H1 (cell line): ENCODE data around the gene PLPPR3. TPM values are rescaled to one million over a fixed set of nuclear protein-coding genes. Genes with fewer than 3 reads are reported as not detected.

Experiments used
- CTCF ChIA-PET: fragments of 300-600 bp; sonication (Branson Sonifier 250); formaldehyde crosslinking; loops from one replicate; lab custom pipeline; 2021; ENCODE audit not compliant: partially characterized antibody; lab: Charles Lee
- POLR2A ChIA-PET: fragments of 300-600 bp; sonication (Branson Sonifier 250); formaldehyde crosslinking; loops from one replicate; lab custom pipeline; 2021; ENCODE audit warnings: inconsistent platforms; ENCODE audit not compliant: partially characterized antibody; lab: Charles Lee
- DNase-seq, 2 experiments: peaks; one replicate each; pipeline versions ENCODE4 v3.0.0 to v3.0.0-alpha.2; 2010 to 2022; ENCODE audit warnings: low spot score in 2 of 2, low read depth in 1 of 2, mixed read lengths in 1 of 2
- FAIRE-seq: peaks from 2 replicates; lab custom pipeline; 2011; peaks lifted over from hg19 to GRCh38; lab: Jason Lieb, UNC
- H2AFZ ChIP-seq: 2 replicates; pipeline ENCODE4 v1.8.1; 2012; ENCODE audit warnings: low read length, inconsistent platforms
- H2AK5ac ChIP-seq: 2 replicates; pipeline ENCODE4 v1.6.1; 2013; ENCODE audit warnings: low read depth, low read length
- H2BK120ac ChIP-seq: replicated peaks from 2 replicates; pipeline ENCODE3; 2013; ENCODE audit warnings: low read depth, low read length, inconsistent platforms
- H2BK12ac ChIP-seq: 2 replicates; pipeline ENCODE4 v1.6.1; 2013; ENCODE audit warnings: low read depth, low read length
- H2BK15ac ChIP-seq: 2 replicates; pipeline ENCODE4 v1.6.1; 2013; ENCODE audit warnings: low read length
- H2BK20ac ChIP-seq: 2 replicates; pipeline ENCODE4 v1.6.1; 2013; ENCODE audit warnings: low read length
- H2BK5ac ChIP-seq: 2 replicates; pipeline ENCODE4 v1.6.1; 2013; ENCODE audit warnings: low read depth, low read length
- H3K14ac ChIP-seq: 2 replicates; pipeline ENCODE4 v1.6.1; 2013; ENCODE audit warnings: inconsistent platforms; ENCODE audit not compliant: insufficient read length
- H3K18ac ChIP-seq: 2 replicates; pipeline ENCODE4 v1.6.1; 2013; ENCODE audit warnings: low read length; ENCODE audit errors: extremely low read depth
- H3K23ac ChIP-seq: 2 replicates; pipeline ENCODE4 v1.6.1; 2013; ENCODE audit warnings: inconsistent platforms; ENCODE audit not compliant: insufficient read length
- H3K23me2 ChIP-seq: 2 replicates; pipeline ENCODE4 v1.6.1; 2013; ENCODE audit warnings: low read depth, low read length
- H3K27ac ChIP-seq: 2 replicates; pipeline ENCODE4 v1.6.1; 2011; ENCODE audit warnings: low read depth, low read length, inconsistent platforms
- H3K27me3 ChIP-seq, 4 experiments: replicated peaks in 1 of 4; 1 replicate in 1 of 4; 2 replicates in 3 of 4; pipeline versions ENCODE4 v1.6.1 to v1.8.1; 2011 to 2013; ENCODE audit warnings: low read length in 3 of 4, mild to moderate bottlenecking in 3 of 4, inconsistent platforms in 2 of 4, mixed read lengths in 2 of 4, moderate library complexity in 1 of 4; ENCODE audit not compliant: control insufficient read depth in 3 of 4, insufficient read depth in 3 of 4; ENCODE audit errors: extremely low read depth in 1 of 4
- H3K36me3 ChIP-seq, 4 experiments: 2 replicates each; pipeline versions ENCODE4 v1.6.1 to v1.8.1; 2011 to 2013; ENCODE audit warnings: mild to moderate bottlenecking in 4 of 4, low read length in 3 of 4, moderate library complexity in 2 of 4, control low read depth in 1 of 4, inconsistent platforms in 1 of 4; ENCODE audit not compliant: insufficient read depth in 4 of 4, control insufficient read depth in 2 of 4
- H3K4ac ChIP-seq: replicated peaks from 2 replicates; pipeline ENCODE3; 2013; ENCODE audit warnings: low read length, low read depth, mixed read lengths, inconsistent platforms; ENCODE audit not compliant: insufficient read length
- H3K4me1 ChIP-seq, 4 experiments: replicated peaks in 1 of 4; 1 replicate in 1 of 4; 2 replicates in 3 of 4; pipeline versions ENCODE4 v1.6.1 to v1.8.1; 2011 to 2013; ENCODE audit warnings: low read length in 3 of 4, inconsistent platforms in 2 of 4, mixed read lengths in 1 of 4; ENCODE audit not compliant: insufficient read depth in 4 of 4, control insufficient read depth in 3 of 4
- H3K4me2 ChIP-seq, 2 experiments: 2 replicates each; pipeline versions ENCODE4 v1.6.1 to v1.8.1; 2011 to 2013; ENCODE audit warnings: low read depth in 2 of 2, low read length in 2 of 2, control low read depth in 1 of 2, inconsistent platforms in 1 of 2, mild to moderate bottlenecking in 1 of 2; ENCODE audit not compliant: insufficient read depth in 1 of 2
- H3K4me3 ChIP-seq, 4 experiments: fragments of 200-600, 300-600 bp in 1 of 4; sonication (generic), shearing (Covaris generic), sonication (Bioruptor Twin) in 1 of 4; 2 replicates each; pipeline versions ENCODE4 v1.5.1 to v1.8.1; 2011 to 2016; ENCODE audit warnings: low read length in 4 of 4, low read depth in 3 of 4, control low read depth in 2 of 4, inconsistent platforms in 2 of 4, mild to moderate bottlenecking in 2 of 4, mixed read lengths in 1 of 4, moderate library complexity in 1 of 4; ENCODE audit not compliant: insufficient read depth in 2 of 4; ENCODE audit errors: extremely low read depth in 1 of 4
- H3K56ac ChIP-seq: replicated peaks from 2 replicates; pipeline ENCODE3; 2013; ENCODE audit warnings: low read depth, mild to moderate bottlenecking, mixed read lengths, low read length, inconsistent platforms; ENCODE audit not compliant: insufficient read length
- H3K79me1 ChIP-seq: 2 replicates; pipeline ENCODE4 v1.6.1; 2013; ENCODE audit warnings: low read depth, low read length, control low read depth
- H3K79me2 ChIP-seq, 2 experiments: 2 replicates each; pipeline versions ENCODE4 v1.6.1 to v1.8.1; 2012 to 2013; ENCODE audit warnings: low read length in 2 of 2, mild to moderate bottlenecking in 2 of 2, inconsistent platforms in 1 of 2; ENCODE audit not compliant: insufficient read depth in 2 of 2, control insufficient read depth in 1 of 2
- H3K9ac ChIP-seq, 4 experiments: replicated peaks in 1 of 4; 1 replicate in 1 of 4; 2 replicates in 3 of 4; pipeline versions ENCODE4 v1.6.1 to v1.8.1; 2011 to 2013; ENCODE audit warnings: low read depth in 3 of 4, low read length in 3 of 4, control low read depth in 2 of 4, mild to moderate bottlenecking in 2 of 4, moderate library complexity in 2 of 4, inconsistent platforms in 1 of 4; ENCODE audit errors: extremely low read depth in 1 of 4
- H3K9me3 ChIP-seq, 2 experiments: 2 replicates each; pipeline versions ENCODE4 v1.6.1 to v1.8.1; 2012 to 2013; ENCODE audit warnings: mild to moderate bottlenecking in 2 of 2, moderate library complexity in 2 of 2, control low read depth in 1 of 2, inconsistent platforms in 1 of 2, low read depth in 1 of 2, low read length in 1 of 2, mixed read lengths in 1 of 2; ENCODE audit not compliant: insufficient read depth in 2 of 2
- H4K20me1 ChIP-seq, 2 experiments: replicated peaks in 1 of 2; 2 replicates each; pipeline versions ENCODE3 to v1.8.1; 2011 to 2013; ENCODE audit warnings: inconsistent platforms in 2 of 2, low read length in 2 of 2, mild to moderate bottlenecking in 1 of 2; ENCODE audit not compliant: insufficient read depth in 2 of 2, control insufficient read depth in 1 of 2
- H4K5ac ChIP-seq: 2 replicates; pipeline ENCODE4 v1.6.1; 2013; ENCODE audit warnings: low read length, low read depth, mixed read lengths, inconsistent platforms; ENCODE audit not compliant: insufficient read length
- H4K8ac ChIP-seq: 2 replicates; pipeline ENCODE4 v1.8.0; 2013; ENCODE audit warnings: mild to moderate bottlenecking, moderate library complexity, low read length, inconsistent platforms; ENCODE audit not compliant: insufficient read depth; ENCODE audit errors: extremely low read depth
- H4K91ac ChIP-seq: replicated peaks from 2 replicates; pipeline ENCODE3; 2013; ENCODE audit warnings: low read length, mixed read lengths, inconsistent platforms; ENCODE audit not compliant: insufficient read length
- SRF ChIP-seq: IDR thresholded peaks from 2 replicates; pipeline ENCODE4 v1.6.1; 2011; ENCODE audit warnings: mild to moderate bottlenecking, low read depth, low read length, moderate library complexity
- TBP ChIP-seq: IDR thresholded peaks from 2 replicates; pipeline ENCODE4 v1.6.1; 2011; ENCODE audit warnings: low read depth, low read length, improper control_type of control experiment
- WGBS, 2 experiments: shearing (Covaris generic) in 1 of 2; methylation state at CpG; one replicate each; pipeline versions ENCODE4 v1.1.6 to v1.1.7; 2013 to 2015; ENCODE audit warnings: low lambda C conversion rate in 2 of 2, mixed read lengths in 2 of 2, inconsistent platforms in 1 of 2, low coverage in 1 of 2, missing lambda C conversion rate in 1 of 2; ENCODE audit not compliant: insufficient replicate concordance in 2 of 2, insufficient coverage in 1 of 2, insufficient read length in 1 of 2; ENCODE audit errors: extremely low coverage in 1 of 2, missing lambda C conversion rate in 1 of 2; 5-methylcytosine and 5-hydroxymethylcytosine counted together
- polyA plus RNA-seq, 7 experiments: library from polyadenylated mRNA; depleted of rRNA in 3 of 7; stranded (reverse) in 5 of 7; unstranded in 2 of 7; fragments of >200 nt in 5 of 7; fragments of 200-250 nt in 2 of 7; gene quantifications; 1 replicate in 5 of 7; 2 replicates in 1 of 7; 4 replicates in 1 of 7; pipeline versions ENCODE4 v1.2.1 to v1.2.3, GENCODE V29; 2011 to 2013; ENCODE audit warnings: missing spikeins in 2 of 7, mixed read lengths in 2 of 7
- total RNA-seq: library from RNA; stranded (reverse); fragmentation: NEBNext Ultra II Directional; extraction: Animal tissue kit (Norgen Biotek cat#: 25700); gene quantifications from 2 replicates; pipeline ENCODE4 v1.2.1, GENCODE V29; 2021

PLPPR3 gene
- total and polyA plus RNA-seq, 2 of the 8 experiments (the other 6 are each of a cell fraction or from before 2014, with no cell fraction given), result 71.7 to 76.4 TPM

DNA sequence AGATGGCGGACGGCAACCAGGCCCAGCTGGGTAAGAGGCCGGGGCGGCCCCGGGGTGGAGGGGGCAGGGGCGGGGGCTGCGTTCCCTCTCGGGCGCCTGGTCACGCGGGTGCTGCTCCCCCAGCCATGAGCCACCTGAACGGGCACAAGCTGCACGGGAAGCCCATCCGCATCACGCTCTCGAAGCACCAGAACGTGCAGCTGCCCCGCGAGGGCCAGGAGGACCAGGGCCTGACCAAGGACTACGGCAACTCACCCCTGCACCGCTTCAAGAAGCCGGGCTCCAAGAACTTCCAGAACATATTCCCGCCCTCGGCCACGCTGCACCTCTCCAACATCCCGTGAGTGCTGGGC is 13.4 kb downstream of the PLPPR3 start:
- Histone ChIP-seq H3K79me1 (peaks cover 16% of the 10 kb centered on the region), H2BK20ac (no peak overlapping the region), H3K27me3 (no peaks in the 10 kb centered on the region), H3K4me1 (no peaks in the 10 kb centered on the region; a peak in 2 of 7 replicates), H3K9me3 (no peaks in the 10 kb centered on the region), H3K56ac (no peak overlapping the region), H2BK5ac (no peak overlapping the region), H3K36me3 (peaks cover 58 to 99% (median 78%) of the 10 kb centered on the region in 4 experiments), H3K14ac (no peak overlapping the region), H3K4me2 (no peak overlapping the region), H3K79me2 (peaks cover 6 to 41% of the 10 kb centered on the region in 2 experiments; a peak in 3 of 4 replicates), H2AFZ (no peak overlapping the region), H3K4me3 (no peak overlapping the region), H3K23ac (no peak overlapping the region), H3K23me2 (no peaks in the 10 kb centered on the region; the same call in 1 of the 2 replicates), H3K27ac (no peak overlapping the region), H3K4ac (no peak overlapping the region), H4K20me1 (peaks cover 35 to 50% of the 10 kb centered on the region in 2 experiments), H2AK5ac (no peak overlapping the region), H2BK120ac (no peak overlapping the region), H2BK12ac (no peak overlapping the region), H3K9ac (no peak overlapping the region), H4K8ac (0 out of 2 replicates have a peak overlapping the region, but pooled peaks have one; percentile 18), H2BK15ac (no peak overlapping the region), H4K91ac (no peak overlapping the region), H4K5ac (no peak overlapping the region), H3K18ac (no peak overlapping the region)
- DNase-seq (no peak), FAIRE-seq (no peak)
- 100% methylated on average over 15 of the region's 26 CpGs; no CpG with 5 or more reads in 1 of the 2 experiments for WGBS, 2 experiments
- ChIA-PET CTCF (interaction anchor here (0.7 to 0.9 kb wide), 2 partner anchors 15 to 38 kb away, joined by 5 read pairs; no protein-coding TSS in a partner anchor), POLR2A (interaction anchor here (1.2 to 16.9 kb wide), 4 partner anchors 6 to 19 kb away, joined by 4 to 277 read pairs (median 82); partner anchors contain the start of genes AZU1, PLPPR3 and PTBP1)
- TF ChIP-seq SRF, result no peak
- no peak for TF ChIP-seq TBP
